K562 (cell line): ENCODE results near the gene ADSS2.

Experiments
- CTCF ChIP-seq, 3 experiments: IDR thresholded peaks in 2 of 3; conservative IDR thresholded peaks in 1 of 3; 2 replicates each; pipeline ENCODE4 v1.5.1; 2011 to 2012; ENCODE audit warnings: low read length in 3 of 3, mild to moderate bottlenecking in 3 of 3, control low read depth in 2 of 3, improper control_type of control experiment in 1 of 3, inconsistent platforms in 1 of 3, low read depth in 1 of 3, mixed read lengths in 1 of 3, moderate library complexity in 1 of 3; ENCODE audit not compliant: insufficient read depth in 2 of 3
- EZH2 ChIP-seq: IDR thresholded peaks from 2 replicates; pipeline ENCODE4 v1.6.1; 2012; ENCODE audit warnings: low read depth, mild to moderate bottlenecking, inconsistent platforms, low read length, borderline replicate concordance
- KAT8 ChIP-seq: fragments of 450-650 bp; IDR thresholded peaks from 2 replicates; pipeline ENCODE4 v1.6.1; 2016; ENCODE audit warnings: low read depth, mild to moderate bottlenecking
- POLR2AphosphoS5 ChIP-seq: IDR thresholded peaks from 2 replicates; pipeline ENCODE4 v1.6.1; 2011; ENCODE audit warnings: mild to moderate bottlenecking, low read depth, low read length, moderate library complexity; ENCODE audit not compliant: control insufficient read depth, insufficient read depth
- SETDB1 ChIP-seq: IDR thresholded peaks from one replicate; pipeline ENCODE4 v1.6.1; 2012; ENCODE audit warnings: low read length, control low read depth, inconsistent platforms
- SNAPC5 ChIP-seq: fragments of 250-450 bp; sonication (Bioruptor Pico); IDR thresholded peaks from 2 replicates; pipeline ENCODE4 v1.8.0; 2021; ENCODE audit warnings: moderate library complexity, mild to moderate bottlenecking, inconsistent platforms
- TBL1XR1 ChIP-seq, 2 experiments: IDR thresholded peaks; 2 replicates each; pipeline ENCODE4 v1.6.1; 2012; ENCODE audit warnings: improper control_type of control experiment in 2 of 2, low read length in 2 of 2, mild to moderate bottlenecking in 1 of 2
- TBP ChIP-seq: optimal IDR thresholded peaks from 2 replicates; pipeline ENCODE3; 2011; ENCODE audit warnings: low read depth, low read length, improper control_type of control experiment
- TFE3 ChIP-seq: fragments of 450-650 bp; formaldehyde crosslinking; IDR thresholded peaks from 2 replicates; pipeline ENCODE4 v1.4.0; 2020; ENCODE audit warnings: mild to moderate bottlenecking, mixed read lengths

GRCh38 chr1:244361764-244362473, 89.8 kb downstream of the ADSS2 start:
- TF ChIP-seq SETDB1 (no peak), SNAPC5 (no peak), CTCF (IDR thresholded peaks at IDR 0.05 in 2 of 3, conservative IDR thresholded peaks at IDR 0.05 in 1 of 3; ENCODE audit: insufficient read depth in 2 of 3, low read depth in 1 of 3, low read length in 3 of 3) (no peak), KAT8 (no peak), EZH2 (no peak), TBL1XR1 (IDR thresholded peaks at IDR 0.05; ENCODE audit: low read length in 2 of 2) (no peak), POLR2AphosphoS5 (no peak), TBP (no peak), TFE3 (CRISPR knock-in tag) (no peak)
